Right ventricle myocardium superior (tissue), 1 donor: Measurements from ENCODE around the gene INSC. TPM values are rescaled to one million over a fixed set of nuclear protein-coding genes. Genes with fewer than 3 reads are reported as not detected.
A peak's percentile ranks its signal among the peaks of the same experiment; 100 is the strongest.

Source experiments
- ATAC-seq: fragments of 200-7000 bp; cut with Tn5 transposase; one replicate; pipeline ENCODE4 v1.9.1; 2020; ENCODE audit warnings: mild to moderate bottlenecking; ENCODE audit not compliant: poor library complexity
- DNase-seq: peaks from one replicate; pipeline ENCODE4 v3.0.0-alpha.2; 2020
- intact Hi-C: fragments of 100-400 bp; cut with DNase I; formaldehyde crosslinking; loops from one replicate; pipeline ENCODE4 v1.11.2; 2022
- total RNA-seq: library from RNA; stranded (reverse); fragmentation: NEBNext Ultra II Directional; extraction: Animal tissue kit (Norgen Biotek cat#: 25700); gene quantifications from one replicate; pipeline ENCODE4 v1.2.1, GENCODE V29; 2021
- donor health status: DM: no; HTN: yes; CAD: no; lungs with severe emphysema.

Gene INSC
- total RNA-seq, 1 donor from 2014 or later = 1.00 TPM

DNA sequence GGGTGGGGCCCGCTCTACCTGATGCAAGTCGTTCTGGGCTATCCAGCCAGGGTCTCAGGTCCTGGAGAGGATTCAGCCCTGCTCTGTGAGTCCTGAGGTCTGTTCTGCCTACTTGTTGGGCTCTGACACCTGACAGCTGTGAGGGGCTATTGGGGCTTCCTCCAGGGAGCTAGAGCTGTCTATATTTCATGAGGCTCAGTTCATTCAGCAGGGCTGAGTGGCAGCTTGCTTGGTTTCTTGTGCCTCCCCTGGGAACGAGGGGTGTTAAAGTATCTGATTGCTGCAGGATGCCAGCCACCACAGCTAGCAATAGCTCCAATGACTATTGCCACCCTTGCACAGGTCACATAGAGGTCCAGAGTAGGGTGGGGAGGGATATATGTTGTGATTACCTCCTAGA, 26.7 kb downstream of the INSC start:
- ATAC-seq (no peak), DNase-seq (no peak)
- intact Hi-C loops = no loop called here

GRCh38 chr11:15142838-15143237, 28.1 kb downstream of the INSC start:
- no peak for DNase-seq
- ATAC-seq = no peak
- intact Hi-C loops = no loop called here

- ATAC-seq = no peak
- intact Hi-C loops = no loop called here
These were observed 29.1 kb downstream of the INSC start for GRCh38 chr11:15143855-15144254.

DNA sequence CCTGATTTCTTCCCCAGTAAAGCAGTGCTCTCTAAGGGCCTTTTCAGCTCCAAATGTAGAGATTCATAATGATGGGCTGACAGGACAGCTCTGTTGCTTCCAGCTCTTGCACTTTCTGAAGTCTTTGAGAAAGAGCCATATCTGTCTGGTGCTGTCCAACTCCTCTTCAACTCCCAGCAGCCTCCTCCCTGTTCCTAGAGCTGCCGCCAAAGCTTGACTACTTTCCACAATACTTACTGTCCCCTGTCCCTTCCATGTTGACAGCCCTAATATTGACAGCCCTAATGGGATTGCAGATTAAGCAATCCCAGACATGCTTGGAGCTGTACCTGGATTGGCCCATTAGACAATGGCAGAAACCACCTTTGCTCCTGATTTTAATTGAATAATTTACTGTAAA, 29.6 kb downstream of the INSC start:
- DNase-seq (no peak), ATAC-seq (no peak)
- intact Hi-C loops = no loop called here

More at GRCh38 chr11:15143855-15144254, 29.1 kb downstream of the INSC start:
- no peak for DNase-seq

GRCh38 chr11:15145151-15145550, 30.4 kb downstream of the INSC start:
- intact Hi-C loops = no loop called here
- DNase-seq (no peak), ATAC-seq (no peak)

GRCh38 chr11:15145615-15146014, 30.9 kb downstream of the INSC start:
- DNase-seq (no peak), ATAC-seq (no peak)

GRCh38 chr11:15146271-15147003, 31.7 kb downstream of the INSC start:
- intact Hi-C loops = no loop called here
- DNase-seq (no peak), ATAC-seq (no peak)

More at GRCh38 chr11:15145615-15146014, 30.9 kb downstream of the INSC start:
- intact Hi-C loops = no loop called here

GRCh38 chr11:15148169-15148568, 33.4 kb downstream of the INSC start:
- no peak for DNase-seq
- intact Hi-C loops = no loop called here
- ATAC-seq = no peak

DNA sequence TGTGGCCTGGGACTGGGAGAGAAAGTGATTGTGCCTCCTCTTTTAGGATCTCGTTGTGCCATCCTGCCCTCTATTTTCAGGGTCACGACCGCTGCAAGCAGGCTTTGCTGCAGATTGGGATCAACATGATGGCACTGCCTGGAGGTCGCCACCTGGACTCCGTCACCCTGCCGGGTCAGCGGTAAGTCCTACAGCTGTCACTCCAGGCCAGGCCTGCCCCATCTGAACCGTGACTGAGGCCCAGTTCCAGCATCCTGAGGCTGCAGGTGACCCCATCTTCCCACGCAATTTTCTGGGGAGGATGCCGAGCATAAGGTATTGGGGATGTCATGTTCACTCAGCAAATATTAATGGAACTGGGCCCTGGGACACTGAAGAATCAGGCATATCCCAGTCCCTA, 34.3 kb downstream of the INSC start:
- DNase-seq (no peak), ATAC-seq (no peak)
- intact Hi-C loops = no loop called here

DNA sequence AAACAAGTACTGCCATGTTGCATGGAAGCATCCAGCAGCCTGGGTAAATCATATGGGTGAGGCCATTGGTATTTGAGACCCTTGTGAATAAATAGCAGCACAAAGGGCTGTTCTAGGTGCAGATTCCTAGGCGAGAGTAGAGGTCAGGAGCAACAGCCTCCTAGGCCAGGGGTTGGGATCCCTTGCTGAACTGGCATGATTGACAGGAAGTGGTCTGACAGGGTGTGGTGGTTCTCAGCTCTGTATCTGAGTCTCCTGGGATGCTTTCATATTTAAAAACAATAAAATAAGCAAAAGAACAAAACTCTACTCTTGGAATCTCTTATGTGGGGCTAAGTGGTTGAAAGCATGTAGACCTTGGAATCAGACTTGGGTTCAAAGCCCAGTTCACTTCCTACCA, 35.8 kb downstream of the INSC start:
- intact Hi-C loops = no loop called here
- DNase-seq = no peak
- ATAC-seq = no peak

DNA sequence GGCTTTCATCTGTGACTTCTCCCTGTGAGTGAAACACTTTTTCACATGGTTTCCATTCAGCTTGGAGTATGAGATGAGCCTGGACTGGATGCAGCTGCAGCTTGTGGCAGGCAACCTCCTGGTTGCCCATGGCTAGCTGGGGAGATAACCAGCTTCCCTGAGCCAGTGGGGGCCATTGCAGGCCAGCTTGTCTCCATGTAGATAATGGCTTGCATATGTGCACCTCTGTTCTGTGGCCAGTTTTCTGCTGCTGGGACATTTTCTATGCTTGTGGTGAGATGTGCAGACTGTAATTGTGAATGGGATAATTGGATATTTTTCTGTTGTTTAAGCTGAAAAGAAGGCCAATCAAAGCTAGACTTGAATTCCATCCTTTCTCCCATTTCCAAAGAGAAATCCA, 38.5 kb downstream of the INSC start:
- ATAC-seq = no peak
- intact Hi-C loops = no loop called here
- no peak for DNase-seq

GRCh38 chr11:15157181-15157580, 42.5 kb downstream of the INSC start:
- ATAC-seq (no peak), DNase-seq (no peak)
- intact Hi-C loops = no loop called here

DNA sequence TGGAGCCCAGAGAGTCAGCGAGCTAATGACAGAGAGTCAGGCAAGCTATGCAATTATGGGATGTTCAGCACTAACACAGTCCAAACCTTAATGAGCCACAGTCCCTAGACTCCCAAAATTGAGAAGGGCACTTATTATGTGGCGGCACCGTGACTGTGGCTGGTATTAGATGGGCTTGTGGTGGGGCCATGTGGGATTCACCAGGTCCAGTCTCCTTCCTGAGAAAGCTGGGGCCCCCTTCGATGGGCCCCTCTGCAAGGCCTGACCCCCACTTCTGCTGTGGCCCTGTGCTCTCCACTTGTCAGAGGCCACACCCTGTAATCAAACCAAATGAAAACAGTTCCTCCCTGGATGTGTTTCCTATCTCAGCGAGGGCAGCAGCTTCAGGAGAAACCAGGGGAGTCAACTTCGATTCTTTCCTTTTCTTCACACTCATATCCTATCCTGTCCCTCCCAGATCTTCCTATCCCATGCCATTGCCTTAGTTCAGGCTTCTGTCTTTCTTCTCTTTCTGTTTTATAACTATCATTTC, 42.9 kb downstream of the INSC start:
- intact Hi-C loops = no loop called here
- no peak for DNase-seq
- ATAC-seq = no peak

- DNase-seq (no peak), ATAC-seq (peak; percentile 34)
These were observed 43.8 kb downstream of the INSC start for GRCh38 chr11:15158351-15159015.

GRCh38 chr11:15159085-15159484, 44.4 kb downstream of the INSC start:
- no peak for DNase-seq
- ATAC-seq = no peak
- intact Hi-C loops = no loop called here

More at GRCh38 chr11:15158351-15159015, 43.8 kb downstream of the INSC start:
- intact Hi-C loops = no loop called here

DNA sequence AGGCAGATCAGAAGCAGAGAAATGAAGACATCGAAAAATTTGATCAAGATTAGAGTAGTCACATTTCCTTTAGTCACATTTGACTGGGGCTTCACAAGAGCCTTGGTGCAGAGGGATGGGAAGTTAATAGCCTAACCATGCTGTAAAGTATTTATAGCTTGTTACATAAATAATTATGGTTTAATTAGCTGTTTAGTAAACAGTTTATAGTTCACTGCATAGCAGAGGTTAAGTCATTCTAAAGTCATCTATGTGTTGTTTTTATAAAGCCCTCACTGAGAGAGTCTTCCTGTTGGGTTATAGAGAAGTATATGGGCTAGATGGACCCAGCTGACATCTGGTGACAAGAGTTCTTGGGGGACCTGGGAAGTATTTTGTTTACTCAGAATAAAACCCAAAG, 47.1 kb downstream of the INSC start:
- intact Hi-C loops = no loop called here
- ATAC-seq = no peak
- no peak for DNase-seq

- DNase-seq = no peak
- no peak for ATAC-seq
- intact Hi-C loops = no loop called here
These were observed 48.4 kb downstream of the INSC start for GRCh38 chr11:15163136-15163535.

DNA sequence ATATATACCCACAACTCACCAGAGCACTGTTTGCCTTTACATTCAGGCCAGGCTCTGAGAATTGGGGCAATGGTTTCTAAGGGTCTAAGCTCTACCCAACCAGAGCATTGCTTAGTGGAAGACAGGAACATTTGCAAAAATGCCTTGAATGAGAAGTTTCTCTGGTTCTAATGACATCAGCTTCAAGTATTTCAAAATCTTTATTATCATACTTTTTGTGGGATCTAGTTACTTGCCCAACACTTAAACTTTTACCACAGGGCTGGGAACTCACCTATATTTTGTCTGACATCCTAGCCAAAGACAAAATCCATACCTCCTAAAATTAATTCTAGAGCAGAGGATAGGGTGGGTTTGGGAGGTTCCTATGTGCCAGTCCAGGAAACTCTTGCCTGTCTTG, 51.5 kb downstream of the INSC start:
- no peak for DNase-seq
- intact Hi-C loops = no loop called here
- ATAC-seq = no peak

DNA sequence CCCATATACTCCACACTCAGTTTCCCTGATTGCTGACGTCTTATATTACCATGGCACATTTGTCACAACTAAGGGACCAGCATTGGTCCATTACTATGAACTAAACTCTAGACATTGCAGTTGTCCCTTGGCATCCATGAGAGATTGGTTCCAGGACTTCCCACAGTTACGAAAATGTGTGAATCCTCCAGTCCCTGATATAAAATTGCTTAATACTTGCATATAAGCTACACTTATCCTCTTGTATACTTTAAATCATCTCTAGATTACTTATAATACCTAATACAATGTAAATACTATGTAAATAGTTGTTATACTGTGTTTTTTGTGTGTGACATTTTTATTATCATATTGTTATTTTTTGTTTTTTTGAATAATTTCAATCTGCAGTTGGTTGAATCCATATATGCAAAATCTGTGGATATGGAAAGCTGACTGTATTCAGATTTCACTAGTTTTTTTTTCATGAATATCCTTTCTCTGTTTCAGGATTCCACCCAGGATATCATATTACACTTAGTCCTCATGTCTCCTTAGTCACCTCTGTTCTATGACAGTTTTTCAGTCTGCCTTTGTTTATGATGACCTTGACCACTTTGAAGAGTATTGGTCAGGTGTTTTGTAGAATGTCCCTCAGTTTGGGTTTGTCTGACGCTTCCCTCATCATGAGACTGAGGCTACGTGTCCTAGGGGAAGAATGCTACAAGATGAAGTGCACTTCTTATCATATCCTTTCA, 55.3 kb downstream of the INSC start:
- DNase-seq (no peak), ATAC-seq (no peak)
- intact Hi-C loops = no loop called here

DNA sequence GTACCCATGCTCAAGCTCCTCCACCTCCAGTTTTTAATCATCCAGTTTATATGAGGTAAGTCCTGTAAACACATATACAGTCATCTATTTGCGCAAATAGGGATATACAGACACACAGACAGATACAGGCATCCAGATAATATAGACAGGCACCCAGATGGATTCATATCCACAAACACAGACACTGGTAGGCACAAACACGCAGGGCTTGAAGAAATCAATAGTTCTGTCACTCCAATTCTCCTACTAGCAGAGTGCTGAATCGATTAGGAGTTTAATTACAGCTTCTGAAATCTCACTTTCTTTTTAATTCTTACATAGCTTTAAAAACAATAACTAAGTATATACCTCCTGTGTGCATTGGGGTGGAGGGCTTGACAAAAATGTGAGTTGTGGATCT, 56.0 kb downstream of the INSC start:
- intact Hi-C loops = no loop called here
- DNase-seq (no peak), ATAC-seq (no peak)
